ELR (cell line): ENCODE measurements around the gene BCL2A1.
"Not testable (repeated sequence)": the region's sequence is repeated elsewhere in the genome, so short reads cannot be mapped to it uniquely, and the experiment has no call there.

Source experiments
- DNase-seq: peaks from one replicate; pipeline ENCODE4 v3.0.0-alpha.2; 2015; ENCODE audit warnings: low read depth

BCL2A1 gene

GRCh38 chr15:79970624-79971434, at the start of gene BCL2A1:
BCL2A1 (minus strand) TSS chr15:79971196; CDS start chr15:79971119, 77 bp downstream.
- peak; percentile 97 for DNase-seq

- no peak for DNase-seq
Measured at GRCh38 chr15:80020731-80021130, 49.7 kb upstream of the BCL2A1 start.

- DNase-seq = not testable (repeated sequence)
Measured at GRCh38 chr15:80020149-80020548, 49.2 kb upstream of the BCL2A1 start.

GRCh38 chr15:80019168-80019745, 48.3 kb upstream of the BCL2A1 start:
- DNase-seq = no peak

- DNase-seq = not testable (repeated sequence)
Measured at GRCh38 chr15:80017139-80017538, 46.1 kb upstream of the BCL2A1 start.

- not testable (repeated sequence) for DNase-seq
Measured at GRCh38 chr15:80016506-80016905, 45.5 kb upstream of the BCL2A1 start.

GRCh38 chr15:80015156-80015555, 44.2 kb upstream of the BCL2A1 start:
- DNase-seq = no peak

- not testable (repeated sequence) for DNase-seq
Measured at GRCh38 chr15:80014186-80014585, 43.2 kb upstream of the BCL2A1 start.

- DNase-seq = no peak
Measured at GRCh38 chr15:80012060-80012726, 41.2 kb upstream of the BCL2A1 start.

GRCh38 chr15:80011596-80011995, 40.6 kb upstream of the BCL2A1 start:
- no peak for DNase-seq

- DNase-seq = peak; percentile 82
Measured at GRCh38 chr15:80011041-80011523, 40.1 kb upstream of the BCL2A1 start.

GRCh38 chr15:80010131-80010673, 39.2 kb upstream of the BCL2A1 start:
- DNase-seq = peak; percentile 38

GRCh38 chr15:80007532-80007931, 36.5 kb upstream of the BCL2A1 start:
- no peak for DNase-seq

GRCh38 chr15:80006946-80007345, 36.0 kb upstream of the BCL2A1 start:
- DNase-seq = no peak

GRCh38 chr15:80003934-80004472, 33.0 kb upstream of the BCL2A1 start:
- no peak for DNase-seq

GRCh38 chr15:80003171-80003570, 32.2 kb upstream of the BCL2A1 start:
- no peak for DNase-seq

- DNase-seq = no peak
Measured at GRCh38 chr15:80002267-80002666, 31.3 kb upstream of the BCL2A1 start.

GRCh38 chr15:79994615-79995014, 23.6 kb upstream of the BCL2A1 start:
- peak; percentile 66 for DNase-seq

- no peak for DNase-seq
Measured at GRCh38 chr15:79991826-79992225, 20.8 kb upstream of the BCL2A1 start.

- no peak for DNase-seq
Measured at GRCh38 chr15:79990997-79991334, 20.0 kb upstream of the BCL2A1 start.

- no peak for DNase-seq
Measured at GRCh38 chr15:79990280-79990996, 19.4 kb upstream of the BCL2A1 start.

- DNase-seq = no peak
Measured at GRCh38 chr15:79989682-79990081, 18.7 kb upstream of the BCL2A1 start.
